Right kidney (tissue), 1 donor: ENCODE results near the gene BAIAP2L1.

Source experiments
- DNase-seq: peaks from one replicate; pipeline ENCODE4 v3.0.0-alpha.2; 2016

BAIAP2L1 gene

GRCh38 chr7:98358706-98359105 lies 42.2 kb downstream of the BAIAP2L1 start:
- DNase-seq, result no peak

DNA sequence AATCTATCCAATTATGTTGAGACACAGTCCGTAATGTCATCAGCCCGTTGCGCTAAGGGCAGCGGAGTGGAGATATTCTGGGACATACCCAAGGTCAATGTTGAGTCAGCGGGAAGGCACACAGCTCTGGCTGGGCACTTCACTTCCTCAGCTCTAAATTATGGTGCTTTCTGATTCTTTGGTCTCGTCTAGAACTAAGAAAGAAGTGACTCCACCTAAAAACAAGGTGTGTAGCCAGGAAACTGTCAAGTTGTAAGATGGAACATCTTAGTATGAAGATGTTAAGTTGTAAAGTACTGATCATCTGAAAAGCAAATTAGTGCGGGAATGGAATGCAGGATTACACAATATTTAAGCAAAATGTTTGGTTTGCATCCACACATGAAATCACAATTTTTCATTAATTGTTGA lies 43.1 kb downstream of the BAIAP2L1 start:
- no peak for DNase-seq

- DNase-seq, result no peak
These were observed 45.7 kb downstream of the BAIAP2L1 start for GRCh38 chr7:98355250-98355538.

- no peak for DNase-seq
These were observed 46.2 kb downstream of the BAIAP2L1 start for GRCh38 chr7:98354511-98355249.

- no peak for DNase-seq
These were observed 46.8 kb downstream of the BAIAP2L1 start for GRCh38 chr7:98354052-98354451.

- no peak for DNase-seq
These were observed 48.3 kb downstream of the BAIAP2L1 start for GRCh38 chr7:98352621-98353020.

- no peak for DNase-seq
These were observed 49.8 kb downstream of the BAIAP2L1 start for GRCh38 chr7:98351136-98351535.

- no peak for DNase-seq
These were observed 52.0 kb downstream of the BAIAP2L1 start for GRCh38 chr7:98348726-98349474.

DNA sequence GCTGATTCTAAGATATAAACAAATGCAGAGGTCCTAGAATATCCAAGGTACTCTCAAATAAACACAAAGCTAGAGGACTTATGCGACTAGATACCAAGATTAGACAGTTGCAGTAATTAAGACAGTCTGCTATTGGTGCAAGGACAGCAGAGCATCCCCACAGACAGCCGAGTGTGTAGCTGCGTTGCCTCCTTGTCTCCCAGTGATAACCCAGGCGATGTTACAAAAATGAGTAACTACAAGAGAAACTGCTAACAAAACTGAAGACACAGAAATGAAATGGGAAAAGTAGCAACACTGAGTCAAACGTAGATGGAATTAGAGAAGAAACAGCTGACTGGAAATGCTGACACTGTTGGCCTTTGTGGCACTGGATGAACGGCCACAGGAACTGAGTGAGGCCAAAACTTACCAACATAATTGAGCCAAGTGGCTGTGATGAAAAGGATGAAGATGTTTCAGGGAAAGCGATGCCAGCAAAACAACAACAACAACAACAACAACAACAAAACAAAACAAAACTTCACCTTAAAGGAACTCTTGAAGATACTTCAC lies 54.3 kb downstream of the BAIAP2L1 start:
- no peak for DNase-seq

GRCh38 chr7:98341106-98341505 lies 59.8 kb downstream of the BAIAP2L1 start:
- DNase-seq, result no peak

DNA sequence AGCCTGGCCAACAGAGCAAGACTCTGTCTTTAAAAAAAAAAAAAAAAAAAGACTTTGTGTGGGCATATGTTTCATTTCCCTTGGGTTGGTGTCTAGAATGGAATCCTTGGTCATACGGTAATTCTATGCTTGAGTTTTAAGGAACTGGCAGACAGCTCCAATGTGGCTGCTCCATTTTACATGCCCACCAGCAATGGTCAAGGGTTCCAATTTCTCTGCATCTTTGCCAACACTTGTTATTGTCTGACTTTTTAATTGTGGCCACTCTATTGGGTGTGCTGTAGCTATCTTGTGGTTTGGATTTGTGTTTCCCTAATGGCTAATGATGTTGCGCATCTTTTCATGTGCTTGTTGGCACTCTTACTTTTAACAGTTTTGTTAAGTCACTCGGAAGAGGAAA lies 61.8 kb downstream of the BAIAP2L1 start:
- no peak for DNase-seq

DNA sequence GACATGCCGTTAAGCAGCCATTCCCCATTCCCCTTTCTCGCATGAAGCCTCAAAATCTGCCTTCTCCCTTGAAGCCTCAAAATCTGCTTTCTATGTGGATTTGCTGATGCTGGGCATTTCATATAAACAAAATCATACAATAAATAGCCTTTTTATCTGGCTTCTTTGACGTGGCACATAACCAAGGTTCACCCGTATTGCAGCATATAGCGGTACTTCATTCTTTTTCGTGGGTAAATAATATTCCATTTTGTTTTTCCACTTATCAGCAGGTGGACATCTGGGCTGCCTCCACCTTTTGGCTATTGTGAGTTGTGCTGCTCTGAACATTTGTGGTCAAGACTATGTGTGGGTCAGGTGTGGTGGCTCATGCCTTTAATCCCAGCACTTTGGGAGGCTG lies 62.4 kb downstream of the BAIAP2L1 start:
- DNase-seq, result no peak

DNA sequence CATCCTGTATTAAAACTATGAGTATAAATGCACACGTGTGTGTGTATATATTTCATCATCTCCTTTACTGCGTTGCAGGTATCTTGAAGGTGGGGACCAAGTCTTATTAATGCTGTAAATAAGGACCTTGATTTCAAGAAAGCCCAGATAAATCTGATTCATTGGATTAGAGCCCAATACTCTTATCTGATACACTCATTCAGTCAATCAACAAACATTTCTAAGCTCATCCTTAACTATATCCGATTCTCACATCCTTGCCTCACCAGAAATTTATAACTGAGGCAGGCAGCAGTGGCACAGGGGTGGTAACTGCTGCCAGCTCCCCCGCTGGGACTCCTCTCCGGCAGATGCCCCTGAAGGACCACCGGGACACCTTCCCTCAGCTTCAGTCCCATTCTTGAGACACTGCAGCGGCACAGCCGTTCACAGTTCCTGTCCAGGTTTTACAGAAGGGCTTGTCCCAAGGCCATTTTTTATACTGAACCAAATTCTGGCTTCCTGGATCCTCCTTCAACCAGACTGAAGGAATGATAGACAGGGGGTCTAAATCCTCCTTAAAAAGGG lies 65.4 kb downstream of the BAIAP2L1 start:
- DNase-seq, result no peak

GRCh38 chr7:98334081-98334480 lies 66.8 kb downstream of the BAIAP2L1 start:
- no peak for DNase-seq

GRCh38 chr7:98330926-98331529 lies 69.9 kb downstream of the BAIAP2L1 start:
- DNase-seq, result no peak

GRCh38 chr7:98329791-98330373 lies 71.0 kb downstream of the BAIAP2L1 start:
- no peak for DNase-seq

GRCh38 chr7:98329100-98329790 lies 71.6 kb downstream of the BAIAP2L1 start:
- no peak for DNase-seq

GRCh38 chr7:98324782-98325181 lies 76.1 kb downstream of the BAIAP2L1 start:
- DNase-seq, result no peak

DNA sequence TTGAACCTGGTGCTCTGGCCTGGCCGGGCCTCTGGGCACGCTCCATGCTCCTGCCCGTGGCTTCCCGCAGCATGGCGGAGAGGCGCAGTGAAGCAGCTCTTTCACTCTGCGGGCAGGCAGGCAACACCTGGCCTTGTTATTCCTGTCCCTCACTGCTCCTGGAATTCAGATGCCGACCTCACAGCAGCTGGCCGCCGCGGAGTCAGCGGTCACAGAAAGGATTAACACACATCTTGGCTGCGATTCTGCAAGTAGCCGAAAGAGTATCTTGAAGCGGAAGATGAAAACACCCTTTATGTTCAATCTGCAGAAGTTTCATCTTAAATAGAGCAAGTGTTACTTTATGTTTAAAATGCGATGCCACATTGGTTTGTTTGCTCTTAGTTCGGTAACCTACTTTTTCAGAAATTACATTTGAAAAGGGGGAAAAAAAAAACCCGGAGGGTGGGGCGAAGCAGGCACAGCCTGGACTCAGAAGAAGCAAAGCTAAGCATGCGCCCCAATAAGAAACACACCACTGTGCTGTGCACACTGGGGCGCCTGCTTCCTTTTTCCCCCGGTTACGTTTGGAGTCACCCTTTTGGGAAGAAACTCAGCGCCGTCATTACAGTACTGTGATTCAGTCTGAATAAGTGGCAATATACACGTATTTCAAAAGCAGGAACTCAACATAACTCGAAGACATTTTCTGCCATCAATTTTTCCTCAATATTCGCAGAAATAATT lies 77.1 kb downstream of the BAIAP2L1 start:
- peak; percentile 20 for DNase-seq

- DNase-seq, result no peak
These were observed 78.3 kb downstream of the BAIAP2L1 start for GRCh38 chr7:98322331-98323270.
